ENCODE results near the gene CUL2. TPM values are rescaled to one million over a fixed set of nuclear protein-coding genes. Genes with fewer than 3 reads are reported as not detected.

CUL2 gene
- total RNA-seq (2021; ENCODE audit: unreplicated experiment), result 36.1 TPM
- polyA plus RNA-seq (2012), result 9.8 and 15.2 TPM in 2 replicates
- percentile 73 among the genes with signal in this experiment for Bru-seq, nascent RNA
- BruChase-seq, experiment 1, labeled RNA remaining after a 6-hour chase, result percentile 72 among the genes with signal in this experiment
- percentile 69 among the genes with signal in this experiment for BruChase-seq, experiment 2, labeled RNA remaining after a 2-hour chase
- long read RNA-seq, full-length matches to known transcripts, result 81 of 111 reads
- long read RNA-seq, partial matches to known transcripts, result 13 of 111 reads
- long read RNA-seq, other reads (novel, unspliced or antisense), result 17 of 111 reads

DNA sequence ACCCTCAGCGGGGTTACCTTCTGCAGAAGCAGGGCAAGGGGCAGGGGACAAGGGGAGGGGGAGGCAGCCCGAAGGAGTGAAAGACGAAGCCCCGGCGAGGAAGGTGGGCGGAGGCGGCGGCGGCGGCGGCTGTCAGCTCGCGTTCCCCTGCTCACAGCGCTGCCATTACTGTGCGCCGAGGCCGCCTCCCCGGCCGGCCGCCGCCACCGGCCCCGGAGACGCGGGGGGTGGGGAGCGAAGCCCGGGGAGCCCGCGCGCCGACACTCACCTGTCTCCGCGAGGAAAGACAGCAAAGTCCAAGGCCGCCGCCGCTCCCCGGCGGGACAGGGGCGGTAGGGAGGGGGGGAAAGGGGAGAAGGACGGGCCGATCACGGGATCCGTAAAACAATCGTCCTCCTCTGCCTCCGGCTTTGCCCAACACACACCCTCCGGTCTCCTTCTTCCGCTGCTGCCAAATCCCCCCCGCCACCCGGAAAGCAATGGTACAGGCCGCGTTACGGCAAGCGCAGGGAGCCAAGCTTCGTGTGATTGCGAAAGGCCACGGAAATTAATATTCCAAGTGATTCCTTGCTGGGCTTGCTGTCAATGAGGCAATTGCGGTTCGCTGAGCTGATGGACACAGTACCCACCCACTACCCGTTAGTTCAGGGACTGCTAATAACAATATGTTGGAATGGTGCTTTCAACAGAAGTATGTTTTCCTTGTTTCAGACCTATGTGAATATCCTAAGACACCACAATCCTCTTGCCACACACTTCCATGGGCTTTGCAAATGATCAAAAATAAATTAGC is at the start of gene CUL2:
TSS of gene CUL2 (minus strand) at position 180 of the 793 bp plus-strand sequence. CDS start 19,024 bp downstream, outside the sequence.
- intact Hi-C loops (cut with micrococcal nuclease), result no loop called here
- no peaks in the 10 kb centered on the region for H3K9me2 ChIP-seq (ENCODE audit: insufficient read depth)
- ATAC-seq (peak; percentile 95), DNase-seq (ENCODE audit: low read depth, low spot score) (peak; percentile 92)
- peak within 1 kb of the TSS; percentile 85 to 91 for H3K4me3 ChIP-seq (replicated peaks in 1 of 2; ENCODE audit: low read depth in 1 of 2, low read length in 2 of 2)
- H3K79me2 ChIP-seq (ENCODE audit: insufficient read depth, low read length), result peaks cover 47% of the 10 kb centered on the region
- H3K36me3 ChIP-seq (ENCODE audit: control insufficient read depth in 1 of 2, insufficient read depth in 2 of 2, low read length in 2 of 2), result no peaks in the 10 kb centered on the region
- peak within 1 kb of the TSS; percentile 91 for H3K9ac ChIP-seq (ENCODE audit: low read length)
- ChIA-PET POLR2A (no interaction called here), RAD21 (ENCODE audit: low non-redundant PET in 1 of 2, low total read pairs in 2 of 2, uncharacterized antibody in 2 of 2, unreplicated experiment in 2 of 2) (no interaction called here), CTCF (interaction anchor here (1.1 kb wide), 1 partner anchor 96 kb away, joined by 6 read pairs; no protein-coding TSS in a partner anchor)
- peak within 1 kb of the TSS; percentile 85 for H3K4me2 ChIP-seq (ENCODE audit: low read length)
- peak within 1 kb of the TSS; percentile 58 for H3K27ac ChIP-seq (ENCODE audit: low read depth, low read length)
- H3K9me3 ChIP-seq (ENCODE audit: control insufficient read depth in 1 of 2, insufficient read depth in 1 of 2, low read depth in 1 of 2, low read length in 2 of 2), result peaks cover 0 to 5% of the 10 kb centered on the region in 2 experiments; a peak in 1 of 4 replicates
- H4K20me1 ChIP-seq (ENCODE audit: insufficient read depth), result no peaks in the 10 kb centered on the region
- BruUV-seq (replicated peaks), result no TSS peak
- H3K27me3 ChIP-seq (ENCODE audit: insufficient read depth, low read length), result no peaks in the 10 kb centered on the region
- peak within 1 kb of the TSS; percentile 72 for H2AFZ ChIP-seq (ENCODE audit: low read depth, low read length, poor library complexity, severe bottlenecking)
- H3K4me1 ChIP-seq (ENCODE audit: control insufficient read depth in 1 of 2, insufficient read depth in 2 of 2, low read length in 2 of 2), result peaks cover 3 to 19% of the 10 kb centered on the region in 2 experiments; a peak in 2 of 4 replicates
- no peak for TF ChIP-seq RAD21 (IDR thresholded peaks at IDR 0.05; ENCODE audit: low read depth)
- no peak; the same call in 1 of the 2 replicates for TF ChIP-seq ZFX (IDR thresholded peaks at IDR 0.05)
- TF ChIP-seq, protein P1, sequence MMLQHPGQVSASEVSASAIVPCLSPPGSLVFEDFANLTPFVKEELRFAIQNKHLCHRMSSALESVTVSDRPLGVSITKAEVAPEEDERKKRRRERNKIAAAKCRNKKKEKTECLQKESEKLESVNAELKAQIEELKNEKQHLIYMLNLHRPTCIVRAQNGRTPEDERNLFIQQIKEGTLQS (IDR thresholded peaks at IDR 0.05), result no peak
- TF ChIP-seq EZH2phosphoT487 (IDR thresholded peaks at IDR 0.05; ENCODE audit: borderline replicate concordance), result no peak
- peak; percentile 69 for TF ChIP-seq ELF1 (IDR thresholded peaks at IDR 0.05; ENCODE audit: borderline replicate concordance, low read depth)
- TF ChIP-seq, protein P2, sequence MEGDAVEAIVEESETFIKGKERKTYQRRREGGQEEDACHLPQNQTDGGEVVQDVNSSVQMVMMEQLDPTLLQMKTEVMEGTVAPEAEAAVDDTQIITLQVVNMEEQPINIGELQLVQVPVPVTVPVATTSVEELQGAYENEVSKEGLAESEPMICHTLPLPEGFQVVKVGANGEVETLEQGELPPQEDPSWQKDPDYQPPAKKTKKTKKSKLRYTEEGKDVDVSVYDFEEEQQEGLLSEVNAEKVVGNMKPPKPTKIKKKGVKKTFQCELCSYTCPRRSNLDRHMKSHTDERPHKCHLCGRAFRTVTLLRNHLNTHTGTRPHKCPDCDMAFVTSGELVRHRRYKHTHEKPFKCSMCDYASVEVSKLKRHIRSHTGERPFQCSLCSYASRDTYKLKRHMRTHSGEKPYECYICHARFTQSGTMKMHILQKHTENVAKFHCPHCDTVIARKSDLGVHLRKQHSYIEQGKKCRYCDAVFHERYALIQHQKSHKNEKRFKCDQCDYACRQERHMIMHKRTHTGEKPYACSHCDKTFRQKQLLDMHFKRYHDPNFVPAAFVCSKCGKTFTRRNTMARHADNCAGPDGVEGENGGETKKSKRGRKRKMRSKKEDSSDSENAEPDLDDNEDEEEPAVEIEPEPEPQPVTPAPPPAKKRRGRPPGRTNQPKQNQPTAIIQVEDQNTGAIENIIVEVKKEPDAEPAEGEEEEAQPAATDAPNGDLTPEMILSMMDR (IDR thresholded peaks at IDR 0.05 in 2 of 3, conservative IDR thresholded peaks at IDR 0.05 in 1 of 3; ENCODE audit: borderline replicate concordance in 1 of 3, insufficient read depth in 1 of 3, low read depth in 2 of 3, low read length in 2 of 3), result no peak
- no peak for TF ChIP-seq FOSL1 (IDR thresholded peaks at IDR 0.05; ENCODE audit: low read depth)
- peak; percentile 97 for TF ChIP-seq CEBPB (IDR thresholded peaks at IDR 0.05; ENCODE audit: low read depth)
- no peak for TF ChIP-seq ZNF274 (IDR thresholded peaks at IDR 0.05; ENCODE audit: low read depth, low read length)
- TF ChIP-seq SIN3A (IDR thresholded peaks at IDR 0.05; ENCODE audit: low read depth), result no peak; the same call in 1 of the 2 replicates
- TF ChIP-seq SRF (IDR thresholded peaks at IDR 0.05; ENCODE audit: low read depth), result no peak
- TF ChIP-seq, protein P3, sequence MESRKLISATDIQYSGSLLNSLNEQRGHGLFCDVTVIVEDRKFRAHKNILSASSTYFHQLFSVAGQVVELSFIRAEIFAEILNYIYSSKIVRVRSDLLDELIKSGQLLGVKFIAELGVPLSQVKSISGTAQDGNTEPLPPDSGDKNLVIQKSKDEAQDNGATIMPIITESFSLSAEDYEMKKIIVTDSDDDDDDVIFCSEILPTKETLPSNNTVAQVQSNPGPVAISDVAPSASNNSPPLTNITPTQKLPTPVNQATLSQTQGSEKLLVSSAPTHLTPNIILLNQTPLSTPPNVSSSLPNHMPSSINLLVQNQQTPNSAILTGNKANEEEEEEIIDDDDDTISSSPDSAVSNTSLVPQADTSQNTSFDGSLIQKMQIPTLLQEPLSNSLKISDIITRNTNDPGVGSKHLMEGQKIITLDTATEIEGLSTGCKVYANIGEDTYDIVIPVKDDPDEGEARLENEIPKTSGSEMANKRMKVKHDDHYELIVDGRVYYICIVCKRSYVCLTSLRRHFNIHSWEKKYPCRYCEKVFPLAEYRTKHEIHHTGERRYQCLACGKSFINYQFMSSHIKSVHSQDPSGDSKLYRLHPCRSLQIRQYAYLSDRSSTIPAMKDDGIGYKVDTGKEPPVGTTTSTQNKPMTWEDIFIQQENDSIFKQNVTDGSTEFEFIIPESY (IDR thresholded peaks at IDR 0.05; ENCODE audit: extremely low read depth, insufficient replicate concordance, low read length), result peak; percentile 82
- TF ChIP-seq CBX3 (IDR thresholded peaks at IDR 0.05; ENCODE audit: low read depth), result peak; percentile 66; the same call in 1 of the 2 replicates
- TF ChIP-seq, protein P4, sequence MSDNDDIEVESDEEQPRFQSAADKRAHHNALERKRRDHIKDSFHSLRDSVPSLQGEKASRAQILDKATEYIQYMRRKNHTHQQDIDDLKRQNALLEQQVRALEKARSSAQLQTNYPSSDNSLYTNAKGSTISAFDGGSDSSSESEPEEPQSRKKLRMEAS (IDR thresholded peaks at IDR 0.05), result peak; percentile 75
- peak; percentile 96 for TF ChIP-seq SP1 (IDR thresholded peaks at IDR 0.05; ENCODE audit: low read depth)
- TF ChIP-seq EZH2 (IDR thresholded peaks at IDR 0.05), result no peak
- no peak for TF ChIP-seq REST (IDR thresholded peaks at IDR 0.05; ENCODE audit: low read depth)
- TF ChIP-seq EGR1 (IDR thresholded peaks at IDR 0.05; ENCODE audit: low read depth), result no peak

Data from HCT116 (cell line).